Measurements from ENCODE around the gene U2SURP. TPM values are rescaled to one million over a fixed set of nuclear protein-coding genes. Genes with fewer than 3 reads are reported as not detected.

Gene U2SURP
- total RNA-seq, 3 donors from 2014 or later (not counting 1 experiment from before 2014, with no cell fraction given) = 165 to 179 (median 172) TPM

- intact Hi-C loops (cut with micrococcal nuclease) = no loop called here
- WGBS (ENCODE audit: insufficient coverage) = 100% methylated on average over 1 of the region's 3 CpGs
- Histone ChIP-seq H3K36me3 (ENCODE audit: control insufficient read depth, insufficient read depth, low read length) (peaks cover 75% of the 10 kb centered on the region), H3K4me3 (ENCODE audit: low read length) (no peak overlapping the region), H3K27ac (ENCODE audit: low read length) (no peak overlapping the region), H3K27me3 (ENCODE audit: control insufficient read depth, insufficient read depth, low read length) (no peaks in the 10 kb centered on the region), H3K4me1 (ENCODE audit: control insufficient read depth, insufficient read depth, low read length) (no peaks in the 10 kb centered on the region), H3K9me3 (ENCODE audit: control insufficient read depth, insufficient read depth, low read length) (no peaks in the 10 kb centered on the region)
- Mint-ChIP-seq H3K4me1 (peaks cover 8 to 11% of the 10 kb centered on the region in 2 donors), H3K27ac (peak overlapping the region; percentile 14 to 75), H3K9me3 (no peaks in the 10 kb centered on the region), H3K36me3 (peaks cover 12% of the 10 kb centered on the region), H3K4me3 (no peak overlapping the region), H3K27me3 (ENCODE audit: low read depth in 2 of 2) (no peaks in the 10 kb centered on the region)
- no peak for ATAC-seq
- no peak for DNase-seq
- no peak for TF ChIP-seq CTCF (IDR thresholded peaks at IDR 0.05)
These were observed 34.3 kb downstream of the U2SURP start for GRCh38 chr3:143035466-143036211.

GRCh38 chr3:143036557-143036956 is 35.2 kb downstream of the U2SURP start:
- no peak for TF ChIP-seq CTCF (IDR thresholded peaks at IDR 0.05)
- no peaks in the 10 kb centered on the region for H3K9me3 ChIP-seq (ENCODE audit: control insufficient read depth, insufficient read depth, low read length)
- ATAC-seq = peak in 2 of 3 donors; percentile 26 to 47
- Mint-ChIP-seq H3K27ac (peak overlapping the region in 1 of 2 donors; percentile 75), H3K9me3 (no peaks in the 10 kb centered on the region), H3K4me3 (no peak overlapping the region), H3K4me1 (peaks cover 8 to 11% of the 10 kb centered on the region in 2 donors), H3K27me3 (ENCODE audit: low read depth in 2 of 2) (no peaks in the 10 kb centered on the region), H3K36me3 (peaks cover 12% of the 10 kb centered on the region)
- H3K4me1 ChIP-seq (ENCODE audit: control insufficient read depth, insufficient read depth, low read length) = no peaks in the 10 kb centered on the region
- H3K27ac ChIP-seq (ENCODE audit: low read length) = no peak overlapping the region
- H3K27me3 ChIP-seq (ENCODE audit: control insufficient read depth, insufficient read depth, low read length) = no peaks in the 10 kb centered on the region
- WGBS (ENCODE audit: insufficient coverage) = 55% methylated on average over 1 of the region's 2 CpGs
- no peak overlapping the region for H3K4me3 ChIP-seq (ENCODE audit: low read length)
- H3K36me3 ChIP-seq (ENCODE audit: control insufficient read depth, insufficient read depth, low read length) = peaks cover 72% of the 10 kb centered on the region
- peak in 1 of 2 donors; percentile 40 for DNase-seq
- intact Hi-C loops (cut with micrococcal nuclease) = no loop called here

GRCh38 chr3:143037867-143038266 is 36.5 kb downstream of the U2SURP start:
- H3K9me3 Mint-ChIP-seq = no peaks in the 10 kb centered on the region
- 88% methylated on average over 1 of the region's 2 CpGs for WGBS (ENCODE audit: insufficient coverage)
- no peak overlapping the region for H3K27ac Mint-ChIP-seq
- no peak overlapping the region for H3K27ac ChIP-seq (ENCODE audit: low read length)
- H3K27me3 ChIP-seq (ENCODE audit: control insufficient read depth, insufficient read depth, low read length) = no peaks in the 10 kb centered on the region
- no peak overlapping the region for H3K4me3 ChIP-seq (ENCODE audit: low read length)
- DNase-seq = no peak
- H3K27me3 Mint-ChIP-seq (ENCODE audit: low read depth in 2 of 2) = no peaks in the 10 kb centered on the region
- peaks cover 8 to 11% of the 10 kb centered on the region in 2 donors for H3K4me1 Mint-ChIP-seq
- no peaks in the 10 kb centered on the region for H3K4me1 ChIP-seq (ENCODE audit: control insufficient read depth, insufficient read depth, low read length)
- H3K36me3 ChIP-seq (ENCODE audit: control insufficient read depth, insufficient read depth, low read length) = peaks cover 69% of the 10 kb centered on the region
- intact Hi-C loops (cut with micrococcal nuclease) = no loop called here
- peaks cover 9% of the 10 kb centered on the region for H3K36me3 Mint-ChIP-seq
- no peak for ATAC-seq
- H3K9me3 ChIP-seq (ENCODE audit: control insufficient read depth, insufficient read depth, low read length) = no peaks in the 10 kb centered on the region
- no peak overlapping the region for H3K4me3 Mint-ChIP-seq
- TF ChIP-seq CTCF (IDR thresholded peaks at IDR 0.05) = no peak
